HCT116 (cell line): Measurements from ENCODE around the gene FGF10. TPM values are rescaled to one million over a fixed set of nuclear protein-coding genes. Genes with fewer than 3 reads are reported as not detected.

Experiments used
- ATAC-seq: fragments of 200-7000 bp; cut with Tn5 transposase; 2 replicates; pipeline ENCODE4 v1.9.1; 2020; ENCODE audit warnings: mild to moderate bottlenecking, moderate library complexity
- BruUV-seq: library from RNA; stranded (reverse); fragments of 400-500 nt; replicated peaks from 2 replicates; lab custom pipeline; 2021; lab: Mats Ljungman, UMichigan
- CTCF ChIA-PET: fragments of 300-600 bp; sonication (Branson Sonifier 250); formaldehyde crosslinking; loops from one replicate; lab custom pipeline; 2021; ENCODE audit warnings: antibody characterized with exemption; lab: Charles Lee
- POLR2A ChIA-PET: fragments of 300-600, 350-600 bp; sonication (Branson Sonifier 250); formaldehyde crosslinking; loops from one replicate; lab custom pipeline; 2021; ENCODE audit warnings: antibody characterized with exemption; lab: Charles Lee
- RAD21 ChIA-PET, 2 experiments: fragments of 300-600 bp; sonication (Branson Sonifier 250); formaldehyde crosslinking; loops; one replicate each; lab custom pipeline; 2023; ENCODE audit warnings: low total read pairs in 2 of 2; ENCODE audit not compliant: uncharacterized antibody in 2 of 2, unreplicated experiment in 2 of 2, low non-redundant PET in 1 of 2; lab: Charles Lee
- DNase-seq: peaks from one replicate; pipeline ENCODE4 v3.0.0-alpha.2; 2010; ENCODE audit warnings: low read depth, low spot score
- H2AFZ ChIP-seq: fragments of 200-600 bp; shearing (Covaris generic), sonication (generic); 2 replicates; pipeline ENCODE4 v1.6.1; 2017; ENCODE audit warnings: low read depth, mixed run types, mixed read lengths, antibody characterized with exemption, low read length; ENCODE audit not compliant: poor library complexity, severe bottlenecking
- H3K27ac ChIP-seq: 2 replicates; pipeline ENCODE4 v1.5.1; 2012; ENCODE audit warnings: low read depth, low read length
- H3K27me3 ChIP-seq: fragments of 200-600 bp; sonication (generic); 2 replicates; pipeline ENCODE4 v1.6.1; 2016; ENCODE audit warnings: mixed run types, low read length, mixed read lengths; ENCODE audit not compliant: insufficient read depth
- H3K36me3 ChIP-seq, 2 experiments: fragments of 200-500 bp in 1 of 2; fragments of 200-600 bp in 1 of 2; sonication (Bioruptor generic) in 1 of 2; sonication (generic) in 1 of 2; 2 replicates each; pipeline versions ENCODE4 v1.5.1 to v1.6.1; 2014 to 2016; ENCODE audit warnings: low read length in 2 of 2, inconsistent platforms in 1 of 2, mixed read lengths in 1 of 2, mixed run types in 1 of 2; ENCODE audit not compliant: insufficient read depth in 2 of 2, control insufficient read depth in 1 of 2
- H3K4me1 ChIP-seq, 2 experiments: fragments of 200-600 bp in 1 of 2; sonication (generic) in 1 of 2; 2 replicates each; pipeline versions ENCODE4 v1.5.1 to v1.6.1; 2012 to 2017; ENCODE audit warnings: low read length in 2 of 2, inconsistent platforms in 1 of 2, mild to moderate bottlenecking in 1 of 2, mixed read lengths in 1 of 2, mixed run types in 1 of 2, moderate library complexity in 1 of 2; ENCODE audit not compliant: insufficient read depth in 2 of 2, control insufficient read depth in 1 of 2
- H3K4me2 ChIP-seq: fragments of 200-600 bp; sonication (generic); 2 replicates; pipeline ENCODE4 v1.6.1; 2017; ENCODE audit warnings: mixed run types, low read length, mixed read lengths
- H3K4me3 ChIP-seq, 2 experiments: fragments of 200-600 bp in 1 of 2; sonication (generic) in 1 of 2; replicated peaks in 1 of 2; 2 replicates each; pipeline ENCODE4 v1.5.1; 2011 to 2016; ENCODE audit warnings: low read length in 2 of 2, control low read depth in 1 of 2, low read depth in 1 of 2, mild to moderate bottlenecking in 1 of 2, mixed read lengths in 1 of 2, mixed run types in 1 of 2
- H3K79me2 ChIP-seq: fragments of 200-600 bp; sonication (generic); 2 replicates; pipeline ENCODE4 v1.6.1; 2017; ENCODE audit warnings: mild to moderate bottlenecking, mixed run types, low read length, moderate library complexity, mixed read lengths; ENCODE audit not compliant: insufficient read depth
- H3K9ac ChIP-seq: fragments of 200-600 bp; sonication (generic); 2 replicates; pipeline ENCODE4 v1.6.1; 2016; ENCODE audit warnings: low read length, mixed read lengths
- H3K9me2 ChIP-seq: fragments of 200-600 bp; sonication (generic), shearing (Covaris generic); 2 replicates; pipeline ENCODE4 v1.6.1; 2017; ENCODE audit warnings: mixed run types, mild to moderate bottlenecking, moderate library complexity; ENCODE audit not compliant: insufficient read depth
- H3K9me3 ChIP-seq, 2 experiments: fragments of 200-500 bp in 1 of 2; fragments of 200-600 bp in 1 of 2; sonication (Bioruptor generic) in 1 of 2; sonication (generic) in 1 of 2; 2 replicates each; pipeline ENCODE4 v1.6.1; 2014 to 2017; ENCODE audit warnings: low read length in 2 of 2, mixed read lengths in 2 of 2, inconsistent platforms in 1 of 2, low read depth in 1 of 2, mild to moderate bottlenecking in 1 of 2, mixed run types in 1 of 2, moderate library complexity in 1 of 2; ENCODE audit not compliant: control insufficient read depth in 1 of 2, insufficient read depth in 1 of 2
- H4K20me1 ChIP-seq: fragments of 200-600 bp; sonication (generic), shearing (Covaris generic); 2 replicates; pipeline ENCODE4 v1.6.1; 2017; ENCODE audit warnings: mixed run types, mild to moderate bottlenecking, moderate library complexity; ENCODE audit not compliant: insufficient read depth
- ATF3 ChIP-seq: IDR thresholded peaks from 2 replicates; pipeline ENCODE4 v1.6.1; 2012
- CEBPB ChIP-seq: IDR thresholded peaks from 2 replicates; pipeline ENCODE4 v1.6.1; 2012; ENCODE audit warnings: low read depth
- CTCF ChIP-seq, 3 experiments: fragments of 200-600 bp in 1 of 3; sonication (generic) in 1 of 3; IDR thresholded peaks in 2 of 3; conservative IDR thresholded peaks in 1 of 3; 2 replicates each; pipeline ENCODE4 v1.5.1; 2012 to 2017; ENCODE audit warnings: low read depth in 2 of 3, low read length in 2 of 3, antibody characterized with exemption in 1 of 3, borderline replicate concordance in 1 of 3, control low read depth in 1 of 3, mild to moderate bottlenecking in 1 of 3, mixed read lengths in 1 of 3, mixed run types in 1 of 3, moderate library complexity in 1 of 3; ENCODE audit not compliant: insufficient read depth in 1 of 3
- EGR1 ChIP-seq: IDR thresholded peaks from 2 replicates; pipeline ENCODE4 v1.6.1; 2012; ENCODE audit warnings: low read depth
- EZH2phosphoT487 ChIP-seq: fragments of 200-600 bp; IDR thresholded peaks from 2 replicates; pipeline ENCODE4 v1.6.1; 2018; ENCODE audit warnings: antibody characterized with exemption, borderline replicate concordance
- FOSL1 ChIP-seq: IDR thresholded peaks from 2 replicates; pipeline ENCODE4 v1.6.1; 2012; ENCODE audit warnings: low read depth
- JUND ChIP-seq: IDR thresholded peaks from 2 replicates; pipeline ENCODE4 v1.6.1; 2012
- MAX ChIP-seq: IDR thresholded peaks from 2 replicates; pipeline ENCODE4 v1.6.1; 2012
- POLR2A ChIP-seq: IDR thresholded peaks from 2 replicates; pipeline ENCODE4 v1.7.0; 2011; ENCODE audit warnings: borderline replicate concordance; ENCODE audit not compliant: insufficient read depth, insufficient read length; ENCODE audit errors: extremely low read depth
- REST ChIP-seq: IDR thresholded peaks from 2 replicates; pipeline ENCODE4 v1.6.1; 2012; ENCODE audit warnings: low read depth
- SIN3A ChIP-seq: IDR thresholded peaks from 2 replicates; pipeline ENCODE4 v1.6.1; 2012; ENCODE audit warnings: low read depth
- SP1 ChIP-seq: IDR thresholded peaks from 2 replicates; pipeline ENCODE4 v1.6.1; 2012; ENCODE audit warnings: low read depth
- SRF ChIP-seq: IDR thresholded peaks from 2 replicates; pipeline ENCODE4 v1.6.1; 2012; ENCODE audit warnings: low read depth
- YY1 ChIP-seq: IDR thresholded peaks from 2 replicates; pipeline ENCODE4 v1.6.1; 2011; ENCODE audit warnings: low read length, low read depth, moderate library complexity, mild to moderate bottlenecking; ENCODE audit not compliant: insufficient replicate concordance; ENCODE audit errors: extremely low read depth
- ZFX ChIP-seq: fragments of 450-650 bp; IDR thresholded peaks from 2 replicates; pipeline ENCODE4 v1.6.1; 2017
- intact Hi-C: fragments of 100-400 bp; cut with micrococcal nuclease; formaldehyde crosslinking; loops from 2 replicates; pipeline ENCODE4 v1.10.0; 2022
- total RNA-seq: library from RNA; stranded (reverse); gene quantifications from one replicate; pipeline ENCODE4 v1.2.1, GENCODE V29; 2021; ENCODE audit not compliant: unreplicated experiment

FGF10 gene
- total RNA-seq, 1 experiment from 2014 or later: not detected

- CTCF ChIA-PET: no interaction called here
These were observed 1.1 kb upstream of the FGF10 start for GRCh38 chr5:44390351-44390750.

GRCh38 chr5:44389823-44390143 lies 563 bp upstream of the FGF10 start:
- ChIA-PET POLR2A (no interaction called here), CTCF (interaction anchor here (0.9 kb wide), 1 partner anchor 57 kb away, joined by 3 read pairs; no protein-coding TSS in a partner anchor), RAD21 (no interaction called here)
- BruUV-seq: no TSS peak
- ATAC-seq (no peak), DNase-seq (no peak)
- no peaks in the 10 kb centered on the region for H4K20me1 ChIP-seq
- no peaks in the 10 kb centered on the region for H3K9me3 ChIP-seq
- H3K9me2 ChIP-seq: no peaks in the 10 kb centered on the region
- no peak overlapping the region for H2AFZ ChIP-seq
- H3K27me3 ChIP-seq: peaks cover 7% of the 10 kb centered on the region; the same call in 1 of the 2 replicates
- H3K4me3 ChIP-seq: no peak overlapping the region
- H3K4me1 ChIP-seq: no peaks in the 10 kb centered on the region
- intact Hi-C loops: no loop called here
- H3K4me2 ChIP-seq: no peak overlapping the region
- no peaks in the 10 kb centered on the region for H3K36me3 ChIP-seq
- no peak overlapping the region for H3K27ac ChIP-seq
- H3K9ac ChIP-seq: no peak overlapping the region
- no peaks in the 10 kb centered on the region for H3K79me2 ChIP-seq
- TF ChIP-seq MAX (no peak), SP1 (no peak), EZH2phosphoT487 (no peak), CTCF (IDR thresholded peaks at IDR 0.05 in 2 of 3, conservative IDR thresholded peaks at IDR 0.05 in 1 of 3; ENCODE audit: borderline replicate concordance in 1 of 3, insufficient read depth in 1 of 3, low read depth in 2 of 3, low read length in 2 of 3) (no peak), FOSL1 (no peak), REST (no peak), ATF3 (no peak), ZFX (no peak), JUND (no peak), YY1 (no peak), SRF (no peak), EGR1 (no peak), SIN3A (no peak), CEBPB (no peak)

More at GRCh38 chr5:44390351-44390750, 1.1 kb upstream of the FGF10 start:
- Histone ChIP-seq H3K4me1 (no peaks in the 10 kb centered on the region), H4K20me1 (no peaks in the 10 kb centered on the region), H3K9me3 (no peaks in the 10 kb centered on the region), H3K27ac (no peak overlapping the region), H2AFZ (no peak overlapping the region), H3K4me2 (no peak overlapping the region), H3K27me3 (peaks cover 6% of the 10 kb centered on the region; the same call in 1 of the 2 replicates), H3K9ac (no peak overlapping the region), H3K9me2 (no peaks in the 10 kb centered on the region), H3K36me3 (no peaks in the 10 kb centered on the region), H3K79me2 (no peaks in the 10 kb centered on the region), H3K4me3 (no peak overlapping the region)
- BruUV-seq: no TSS peak
- no peak for DNase-seq
- intact Hi-C loops: no loop called here
- ATAC-seq: no peak
- TF ChIP-seq SIN3A (no peak), CEBPB (no peak), ZFX (no peak), POLR2A (no peak), MAX (no peak), EZH2phosphoT487 (no peak)
- RAD21 ChIA-PET: no interaction called here
- POLR2A ChIA-PET: no interaction called here
